Activated CD8-positive, alpha-beta T cell treated with anti-CD3 and anti-CD28 coated beads for 36 hours (primary cell): Measurements from ENCODE around the gene CREBBP. TPM values are rescaled to one million over a fixed set of nuclear protein-coding genes. Genes with fewer than 3 reads are reported as not detected.
A peak's percentile ranks its signal among the peaks of the same experiment; 100 is the strongest.

Experiments
- ATAC-seq: fragments of 200-7000 bp; cut with Tn5 transposase; one replicate; pipeline ENCODE4 v1.10.0; 2021; ENCODE audit warnings: mild to moderate bottlenecking, moderate library complexity
- CTCF ChIA-PET: fragments of 350-600 bp; sonication (Branson Sonifier 250); formaldehyde crosslinking; loops from one replicate; lab custom pipeline; 2021; ENCODE audit warnings: antibody characterized with exemption; lab: Charles Lee
- POLR2A ChIA-PET: fragments of 350-600 bp; sonication (Branson Sonifier 250); formaldehyde crosslinking; loops from one replicate; lab custom pipeline; 2021; ENCODE audit warnings: antibody characterized with exemption; lab: Charles Lee
- DNase-seq: peaks from one replicate; pipeline ENCODE4 v3.0.0-alpha.2; 2020
- H3K27ac Mint-ChIP-seq: one replicate; pipeline ENCODE4 v1.8.0; 2021; ENCODE audit warnings: mild to moderate bottlenecking, mixed read lengths
- H3K27me3 Mint-ChIP-seq: one replicate; pipeline ENCODE4 v1.8.0; 2021; ENCODE audit warnings: mixed read lengths
- H3K36me3 Mint-ChIP-seq: one replicate; pipeline ENCODE4 v1.8.0; 2021; ENCODE audit warnings: low read depth, mixed read lengths
- H3K4me1 Mint-ChIP-seq: one replicate; pipeline ENCODE4 v1.8.0; 2021; ENCODE audit warnings: low read depth, mixed read lengths
- H3K4me3 Mint-ChIP-seq: one replicate; pipeline ENCODE4 v1.8.0; 2021; ENCODE audit warnings: mild to moderate bottlenecking, moderate library complexity, mixed read lengths
- H3K9me3 Mint-ChIP-seq: one replicate; pipeline ENCODE4 v1.8.0; 2021; ENCODE audit warnings: mixed read lengths
- intact Hi-C: fragments of 100-400 bp; cut with micrococcal nuclease; formaldehyde crosslinking; loops from one replicate; pipeline ENCODE4 v1.10.0; 2022
- total RNA-seq, 2 experiments: library from RNA; stranded (reverse); gene quantifications; one replicate each; pipeline ENCODE4 v1.2.3, GENCODE V29; 2021
- TF ChIP-seq, protein P1 (sequence below): fragments of 200-600 bp; IDR thresholded peaks from one replicate; pipeline ENCODE4 v1.8.0; 2022; ENCODE audit warnings: antibody characterized with exemption, mild to moderate bottlenecking

Gene CREBBP
- total RNA-seq, 2 experiments from 2014 or later, result 27.9 to 33.5 TPM

DNA sequence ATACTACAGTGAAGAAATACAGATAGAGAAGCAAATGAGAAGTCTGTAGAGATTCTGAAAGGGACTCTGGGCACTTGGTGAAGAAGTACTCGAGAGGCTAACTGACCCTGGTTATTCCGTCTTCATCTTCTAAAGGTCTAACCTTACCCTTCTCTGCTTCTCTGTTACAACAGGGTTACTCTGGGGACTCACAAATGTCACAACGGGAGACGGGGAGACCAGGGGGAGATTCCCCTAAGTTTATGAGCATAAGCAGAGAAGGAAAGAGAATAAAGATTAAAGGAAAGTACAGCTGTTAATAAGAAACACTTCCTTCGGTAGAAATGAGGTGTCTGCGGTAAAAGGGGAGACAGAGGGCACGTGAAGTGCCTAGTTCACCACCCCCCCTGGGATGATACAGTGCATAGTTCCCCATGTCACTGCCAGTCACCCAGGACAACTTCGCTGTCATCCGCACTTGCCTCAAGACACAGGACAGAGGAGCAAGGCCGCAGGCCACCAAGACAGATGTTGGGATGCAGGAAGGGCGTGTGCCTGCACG lies 88.0 kb downstream of the CREBBP start:
- H3K36me3 Mint-ChIP-seq, result peaks cover 41% of the 10 kb centered on the region
- peaks cover 53% of the 10 kb centered on the region for H3K4me1 Mint-ChIP-seq
- TF ChIP-seq, protein P1, sequence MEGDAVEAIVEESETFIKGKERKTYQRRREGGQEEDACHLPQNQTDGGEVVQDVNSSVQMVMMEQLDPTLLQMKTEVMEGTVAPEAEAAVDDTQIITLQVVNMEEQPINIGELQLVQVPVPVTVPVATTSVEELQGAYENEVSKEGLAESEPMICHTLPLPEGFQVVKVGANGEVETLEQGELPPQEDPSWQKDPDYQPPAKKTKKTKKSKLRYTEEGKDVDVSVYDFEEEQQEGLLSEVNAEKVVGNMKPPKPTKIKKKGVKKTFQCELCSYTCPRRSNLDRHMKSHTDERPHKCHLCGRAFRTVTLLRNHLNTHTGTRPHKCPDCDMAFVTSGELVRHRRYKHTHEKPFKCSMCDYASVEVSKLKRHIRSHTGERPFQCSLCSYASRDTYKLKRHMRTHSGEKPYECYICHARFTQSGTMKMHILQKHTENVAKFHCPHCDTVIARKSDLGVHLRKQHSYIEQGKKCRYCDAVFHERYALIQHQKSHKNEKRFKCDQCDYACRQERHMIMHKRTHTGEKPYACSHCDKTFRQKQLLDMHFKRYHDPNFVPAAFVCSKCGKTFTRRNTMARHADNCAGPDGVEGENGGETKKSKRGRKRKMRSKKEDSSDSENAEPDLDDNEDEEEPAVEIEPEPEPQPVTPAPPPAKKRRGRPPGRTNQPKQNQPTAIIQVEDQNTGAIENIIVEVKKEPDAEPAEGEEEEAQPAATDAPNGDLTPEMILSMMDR, result no peak
- no peaks in the 10 kb centered on the region for H3K27me3 Mint-ChIP-seq
- ATAC-seq (no peak), DNase-seq (no peak)
- no peak overlapping the region for H3K4me3 Mint-ChIP-seq
- H3K27ac Mint-ChIP-seq, result no peak overlapping the region
- ChIA-PET POLR2A (no interaction called here), CTCF (interaction anchor here (1.2 kb wide), 1 partner anchor 147 kb away, joined by 3 read pairs; no protein-coding TSS in a partner anchor)
- intact Hi-C loops, result no loop called here
- no peaks in the 10 kb centered on the region for H3K9me3 Mint-ChIP-seq

DNA sequence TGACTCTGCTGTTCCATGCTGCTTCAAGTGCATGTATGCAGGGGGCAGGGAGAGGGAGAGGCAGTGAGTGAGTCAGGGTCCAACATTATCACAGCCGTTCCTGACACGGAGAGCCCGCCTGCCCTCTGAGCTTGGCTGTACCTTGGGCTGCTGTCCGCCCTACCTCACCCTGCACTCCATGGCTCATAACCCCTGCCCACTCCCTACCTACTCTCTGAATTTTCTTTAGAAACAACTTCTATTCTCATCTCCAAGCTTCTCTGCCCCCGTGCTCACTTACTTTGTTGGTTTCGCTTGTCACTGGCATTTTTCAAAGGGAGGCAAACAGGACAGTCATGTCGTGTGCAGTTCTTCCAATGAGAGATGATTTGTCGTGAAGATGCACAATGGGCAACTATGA lies 88.8 kb downstream of the CREBBP start:
- DNase-seq (no peak), ATAC-seq (no peak)
- H3K36me3 Mint-ChIP-seq, result peaks cover 45% of the 10 kb centered on the region
- TF ChIP-seq, protein P1, result no peak
- H3K27me3 Mint-ChIP-seq, result no peaks in the 10 kb centered on the region
- H3K9me3 Mint-ChIP-seq, result no peaks in the 10 kb centered on the region
- no peak overlapping the region for H3K4me3 Mint-ChIP-seq
- ChIA-PET CTCF (no interaction called here), POLR2A (no interaction called here)
- H3K27ac Mint-ChIP-seq, result no peak overlapping the region
- intact Hi-C loops, result no loop called here
- peaks cover 46% of the 10 kb centered on the region for H3K4me1 Mint-ChIP-seq

DNA sequence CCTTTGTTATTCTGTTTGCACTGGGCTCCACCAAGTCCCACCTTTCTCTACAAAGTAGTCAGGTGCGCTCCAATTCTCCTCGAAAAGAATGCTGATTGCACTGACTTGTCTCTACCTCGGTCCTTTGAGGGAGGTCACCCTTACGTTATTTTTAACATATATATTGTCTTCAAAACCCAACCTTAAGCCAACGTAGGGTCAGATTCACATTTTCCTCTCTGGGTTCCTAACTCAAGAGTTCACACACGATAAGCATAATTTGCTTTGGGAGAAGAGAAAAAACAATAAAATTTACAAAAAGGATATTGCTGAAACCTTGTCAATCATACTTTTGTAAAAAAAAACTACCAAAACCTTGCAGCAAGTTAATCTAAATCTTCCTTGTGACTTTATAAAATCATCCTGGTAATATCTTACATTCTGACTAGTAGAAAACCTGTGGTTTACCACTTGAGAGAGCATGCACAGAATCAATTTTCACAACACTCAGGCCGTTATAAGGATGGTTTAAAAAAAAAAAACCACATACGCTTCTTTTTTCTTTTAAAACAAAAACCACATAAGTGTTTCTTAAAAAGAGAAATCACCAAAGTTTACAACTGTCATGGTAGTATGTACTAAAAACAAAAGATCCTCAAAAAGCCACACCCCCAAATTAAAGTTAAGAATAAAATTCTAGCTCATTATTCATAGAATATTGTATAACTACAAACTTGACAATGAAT lies 91.0 kb downstream of the CREBBP start:
- DNase-seq, result no peak

DNA sequence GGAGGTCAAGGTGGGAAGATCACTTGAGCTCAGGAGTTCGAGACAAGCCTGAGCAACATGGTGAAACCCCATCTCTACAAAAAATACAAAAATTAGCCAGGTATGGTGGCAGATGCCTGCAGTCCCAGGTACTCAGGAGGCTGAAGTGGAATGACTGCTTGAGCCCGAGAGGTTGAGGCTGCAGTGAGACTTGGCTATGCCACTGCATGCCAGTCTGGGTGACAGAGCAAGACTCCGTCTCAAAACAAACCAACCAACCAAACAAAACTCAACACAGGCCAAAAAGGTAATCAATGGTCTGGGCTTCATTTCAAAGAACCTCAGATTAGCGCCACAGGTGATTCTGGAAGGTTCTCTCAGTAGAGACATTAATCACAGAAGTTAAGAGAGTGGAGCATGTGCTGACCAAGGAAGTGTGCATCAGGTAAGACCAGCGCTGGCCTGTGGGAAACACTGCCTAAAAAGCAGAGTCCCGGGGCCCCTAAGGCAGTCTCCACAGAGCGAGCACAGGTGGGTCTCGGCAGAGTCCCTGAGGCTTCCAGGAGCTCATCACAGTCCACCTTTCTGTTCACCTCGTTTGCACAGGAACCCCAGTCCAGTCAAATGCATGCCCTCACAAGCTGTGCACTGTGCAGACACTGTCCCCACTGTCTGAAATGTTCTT lies 91.7 kb downstream of the CREBBP start:
- DNase-seq, result no peak
- Mint-ChIP-seq H3K4me1 (peaks cover 41% of the 10 kb centered on the region), H3K27me3 (no peaks in the 10 kb centered on the region), H3K36me3 (peaks cover 45% of the 10 kb centered on the region), H3K27ac (no peak overlapping the region), H3K4me3 (no peak overlapping the region), H3K9me3 (no peaks in the 10 kb centered on the region)
- ChIA-PET POLR2A (interaction anchor here (0.6 kb wide), 1 partner anchor 90 kb away, joined by 4 read pairs; no protein-coding TSS in a partner anchor), CTCF (no interaction called here)
- intact Hi-C loops, result no loop called here
- no peak for ATAC-seq
- TF ChIP-seq, protein P1, result no peak

More for the DNA sequence above, 91.0 kb downstream of the CREBBP start:
- peak; percentile 86 for ATAC-seq
- Mint-ChIP-seq H3K4me1 (peaks cover 41% of the 10 kb centered on the region), H3K4me3 (no peak overlapping the region), H3K36me3 (peaks cover 45% of the 10 kb centered on the region), H3K27ac (no peak overlapping the region), H3K9me3 (no peaks in the 10 kb centered on the region), H3K27me3 (no peaks in the 10 kb centered on the region)
- ChIA-PET CTCF (no interaction called here), POLR2A (no interaction called here)
- intact Hi-C loops, result no loop called here
- TF ChIP-seq, protein P1, result no peak
